GM19328 (cell line): ENCODE results near the gene PRG3.
A peak's percentile ranks its signal among the peaks of the same experiment; 100 is the strongest.
"Not testable (repeated sequence)": the region's sequence is repeated elsewhere in the genome, so short reads cannot be mapped to it uniquely, and the experiment has no call there.

Experiments used
- ATAC-seq: cut with Tn5 transposase; IDR thresholded peaks from one replicate; pipeline ENCODE4 v1.9.1; 2021; ENCODE audit warnings: mild to moderate bottlenecking, moderate library complexity; ENCODE audit not compliant: unreplicated experiment

Gene PRG3

DNA sequence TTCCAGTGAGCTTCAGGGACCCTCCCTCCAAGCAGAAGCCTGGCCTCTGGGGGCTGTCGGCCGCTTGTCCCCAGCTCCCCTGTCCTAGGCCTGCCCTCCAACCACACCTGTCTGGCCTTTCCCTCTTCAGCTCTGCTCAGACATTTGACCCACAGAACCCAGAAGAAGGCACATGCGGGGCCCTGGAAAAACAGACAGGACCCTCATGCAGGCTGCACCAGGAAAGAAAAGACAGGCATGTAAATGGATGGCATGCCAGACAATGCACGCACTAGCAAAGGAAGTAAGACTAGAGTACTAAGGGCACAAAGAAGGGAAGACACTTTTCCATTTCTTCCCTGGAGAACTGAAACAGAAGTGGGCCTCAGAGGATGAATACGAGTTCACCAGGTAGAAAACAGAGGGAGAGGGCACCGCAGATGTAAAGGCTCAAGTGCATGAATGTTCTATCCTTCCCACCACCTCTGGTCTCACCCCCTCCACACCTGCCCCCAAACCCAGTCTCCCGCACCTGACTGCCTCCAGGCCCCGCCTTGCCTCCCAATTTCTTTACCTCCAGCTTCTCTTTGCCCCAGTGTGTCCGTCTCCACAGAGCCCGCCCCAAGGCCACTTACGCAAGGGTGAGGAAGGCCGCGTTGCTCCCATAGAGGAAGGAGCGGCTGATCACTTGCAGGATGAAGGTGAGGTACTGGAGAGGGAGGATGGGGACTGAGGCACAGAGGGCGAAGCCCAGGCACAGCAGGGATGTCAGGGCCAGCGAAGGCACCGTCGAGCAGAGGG lies 28.6 kb upstream of the PRG3 start:
- no peak for ATAC-seq

DNA sequence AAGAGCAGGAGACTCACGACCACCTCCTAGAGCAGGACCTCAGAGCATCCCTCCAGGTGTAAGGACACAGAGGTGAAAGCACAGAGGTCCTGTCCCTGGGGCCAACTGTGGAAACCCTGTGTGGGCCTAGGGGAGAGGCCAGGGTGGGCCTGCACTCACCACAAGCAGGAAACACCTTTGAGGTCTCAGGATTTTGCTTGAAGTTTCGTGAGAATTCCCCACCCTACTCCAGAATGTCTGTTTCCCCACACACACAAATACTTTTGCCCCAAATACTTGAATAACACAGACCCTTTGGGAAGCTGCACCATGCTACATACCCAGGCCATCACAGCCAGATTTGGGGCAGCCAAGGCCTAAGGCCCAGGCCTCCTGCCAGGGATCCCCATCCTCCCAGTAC lies 27.8 kb upstream of the PRG3 start:
- ATAC-seq: no peak

DNA sequence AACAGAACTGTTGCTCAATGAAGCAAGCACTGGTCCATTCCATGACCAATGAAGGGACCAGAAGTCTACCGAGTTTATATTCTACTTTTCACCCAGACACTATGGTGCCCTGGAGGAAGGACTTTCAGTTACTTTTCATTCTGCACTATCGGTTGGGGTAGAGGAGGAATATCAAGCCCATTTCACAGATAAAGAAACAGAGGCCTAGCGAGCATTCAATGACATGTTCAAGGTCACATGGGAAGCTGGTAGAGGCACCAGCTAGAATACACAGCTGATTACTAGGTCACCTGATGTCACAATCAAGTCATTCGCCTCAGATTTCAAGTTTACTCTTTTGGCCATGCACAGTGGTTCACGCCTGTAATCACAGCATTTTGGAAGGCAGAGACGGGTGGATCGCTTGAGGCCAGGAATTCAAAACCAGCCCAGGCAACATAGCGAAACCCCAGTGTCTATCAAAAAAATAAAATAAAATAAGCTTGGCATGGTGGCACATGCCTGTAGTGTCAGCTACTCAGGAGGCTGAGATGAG lies 27.1 kb upstream of the PRG3 start:
- ATAC-seq: no peak

DNA sequence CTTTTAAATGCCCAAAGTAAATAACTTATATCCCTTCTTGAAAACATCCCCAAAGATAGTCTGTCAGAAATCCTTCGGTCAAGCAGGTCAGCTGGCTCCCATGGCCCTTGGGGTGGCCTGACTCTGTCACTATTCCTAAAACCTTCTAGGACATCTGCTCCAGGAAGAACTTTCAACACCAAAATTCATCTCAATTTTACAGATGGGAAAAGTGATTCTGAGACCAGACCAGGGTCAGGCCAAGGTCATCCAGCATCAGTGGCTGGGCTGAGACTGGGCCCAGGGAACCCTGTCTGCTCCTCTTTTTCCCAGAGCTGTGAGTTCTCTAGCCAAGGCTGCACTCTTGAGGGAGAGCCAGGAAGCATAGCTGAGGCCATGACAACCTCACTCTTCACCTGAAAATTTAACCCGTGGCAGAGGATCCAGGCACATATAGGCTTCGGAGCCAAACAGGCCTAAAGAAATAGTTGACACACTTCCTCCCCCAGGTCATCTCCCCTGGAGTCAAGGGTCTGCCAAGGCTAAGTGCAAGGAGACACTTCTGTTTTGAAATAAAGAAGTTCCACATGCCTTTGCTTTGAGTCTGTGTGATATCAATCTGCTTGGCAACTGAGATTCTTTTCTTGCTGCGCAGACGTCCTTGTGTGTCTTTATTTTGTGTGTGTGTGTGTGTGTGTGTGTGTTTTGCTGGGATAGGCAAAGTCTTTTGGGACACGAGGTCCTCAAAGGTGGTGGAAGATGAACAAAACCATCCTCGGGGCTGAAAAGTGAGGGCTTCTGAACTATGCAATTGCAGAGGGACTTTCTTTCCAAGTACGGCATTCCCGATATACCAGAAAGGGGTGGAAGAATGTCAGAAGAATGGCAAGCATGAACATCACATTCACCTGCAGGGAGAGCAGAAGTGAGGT lies 26.3 kb upstream of the PRG3 start:
- no peak for ATAC-seq

DNA sequence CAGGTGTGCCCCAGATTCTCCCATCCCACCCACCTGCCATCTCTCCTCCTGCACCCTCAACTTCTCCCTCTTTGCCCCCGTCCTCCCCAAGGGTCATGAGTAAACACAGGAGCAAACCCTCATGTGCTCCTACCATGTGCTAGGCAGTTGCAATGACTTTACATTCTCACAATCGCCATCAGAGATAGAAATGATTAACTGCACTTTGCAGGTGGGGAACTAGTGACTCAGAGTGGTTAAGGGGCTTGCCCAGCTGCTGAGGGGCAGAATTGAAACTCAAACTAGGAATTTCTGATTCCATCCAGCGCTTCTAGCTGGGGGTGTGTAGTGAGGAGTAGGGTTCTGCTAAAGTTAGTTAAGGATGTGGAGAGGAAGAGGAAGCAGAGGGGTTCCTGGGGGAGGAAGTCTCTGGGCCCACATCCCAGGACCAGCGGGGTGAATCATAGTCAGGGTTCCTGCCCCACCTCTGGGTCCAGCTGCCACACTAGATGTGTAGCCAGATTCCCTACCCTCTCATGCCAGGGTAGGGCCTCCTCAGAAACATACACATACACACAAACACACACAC lies 25.5 kb upstream of the PRG3 start:
- ATAC-seq: peak; percentile 49

DNA sequence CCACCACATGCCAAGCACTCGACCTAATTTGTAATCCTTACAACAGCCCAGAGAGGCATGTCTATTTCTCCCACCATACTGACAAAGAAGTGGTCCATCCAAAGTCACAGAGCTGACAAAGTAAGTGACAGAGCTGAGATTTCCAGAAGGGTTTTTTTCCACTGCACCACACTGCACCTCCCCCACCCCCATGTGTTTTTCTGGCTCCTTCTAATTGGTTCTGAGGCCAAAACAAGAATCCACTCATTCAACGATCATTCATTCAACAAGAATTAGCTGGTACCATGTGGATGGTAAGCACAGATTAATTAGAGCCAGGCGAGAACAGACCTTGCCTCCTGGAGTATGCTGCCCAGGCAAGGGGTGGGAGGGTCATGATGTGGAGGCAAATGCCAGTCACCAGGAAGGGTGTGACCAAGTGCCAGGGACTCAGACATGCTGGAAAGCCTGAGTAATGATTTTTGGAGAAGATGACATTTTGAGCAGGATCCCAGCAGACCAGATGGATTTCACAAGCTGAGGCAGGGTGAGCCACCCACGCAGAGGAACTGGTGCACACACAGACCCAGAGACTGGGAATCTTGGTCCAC lies 24.4 kb upstream of the PRG3 start:
- no peak for ATAC-seq

DNA sequence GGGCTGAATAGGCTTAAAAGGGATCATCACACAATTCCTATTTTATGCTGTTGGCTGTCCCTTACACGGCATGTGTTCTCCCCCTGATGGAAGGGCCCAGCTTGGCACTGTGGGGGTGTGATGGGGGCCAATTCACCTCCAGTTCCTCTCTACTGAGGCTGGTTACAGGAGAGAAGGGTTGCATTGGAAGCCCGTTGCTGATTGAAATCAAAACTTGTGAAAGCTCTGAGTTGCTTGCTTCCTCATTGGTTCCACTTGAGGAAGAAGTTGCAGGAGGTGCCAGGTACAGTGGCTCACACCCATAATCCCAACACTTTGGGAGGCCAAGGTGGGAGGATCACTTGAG lies 22.8 kb upstream of the PRG3 start:
- no peak for ATAC-seq

DNA sequence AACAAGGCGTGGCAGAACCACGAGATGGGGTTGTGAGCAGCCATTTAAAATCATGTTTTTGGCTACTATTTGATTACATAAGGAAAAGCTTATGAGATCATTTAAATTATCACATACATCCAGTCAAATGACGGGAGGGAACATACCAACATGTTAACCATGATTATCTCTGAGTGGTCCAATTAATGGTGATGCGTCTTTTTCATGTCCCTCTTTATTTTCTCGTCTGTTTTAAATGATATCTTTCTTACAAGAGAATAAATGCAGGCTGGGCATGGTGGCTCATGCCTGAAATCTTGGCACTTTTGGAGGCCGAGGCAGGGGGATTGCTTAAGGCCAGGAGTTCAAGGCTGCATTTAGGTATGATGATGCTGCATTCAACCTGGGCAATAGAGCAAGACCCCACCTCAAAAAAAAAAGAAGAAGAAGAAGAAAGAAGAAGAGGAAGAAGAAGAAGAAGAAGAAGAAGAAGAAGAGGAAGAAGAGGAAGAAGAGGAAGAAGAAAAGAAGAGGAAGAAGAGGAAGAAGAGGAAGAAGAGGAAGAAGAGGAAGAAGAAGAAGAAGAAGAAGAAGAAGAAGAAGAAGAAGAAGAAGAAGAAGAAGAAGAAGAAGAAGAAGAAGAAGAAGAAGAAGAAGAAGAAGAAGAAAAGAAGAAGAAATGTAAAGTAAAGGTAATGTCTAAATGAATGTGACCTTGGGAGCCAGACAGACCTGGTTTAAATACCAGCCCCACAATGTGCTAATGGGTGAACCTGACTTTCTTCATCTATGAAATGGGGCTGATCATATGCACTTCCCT lies 22.3 kb upstream of the PRG3 start:
- ATAC-seq: not testable (repeated sequence)

DNA sequence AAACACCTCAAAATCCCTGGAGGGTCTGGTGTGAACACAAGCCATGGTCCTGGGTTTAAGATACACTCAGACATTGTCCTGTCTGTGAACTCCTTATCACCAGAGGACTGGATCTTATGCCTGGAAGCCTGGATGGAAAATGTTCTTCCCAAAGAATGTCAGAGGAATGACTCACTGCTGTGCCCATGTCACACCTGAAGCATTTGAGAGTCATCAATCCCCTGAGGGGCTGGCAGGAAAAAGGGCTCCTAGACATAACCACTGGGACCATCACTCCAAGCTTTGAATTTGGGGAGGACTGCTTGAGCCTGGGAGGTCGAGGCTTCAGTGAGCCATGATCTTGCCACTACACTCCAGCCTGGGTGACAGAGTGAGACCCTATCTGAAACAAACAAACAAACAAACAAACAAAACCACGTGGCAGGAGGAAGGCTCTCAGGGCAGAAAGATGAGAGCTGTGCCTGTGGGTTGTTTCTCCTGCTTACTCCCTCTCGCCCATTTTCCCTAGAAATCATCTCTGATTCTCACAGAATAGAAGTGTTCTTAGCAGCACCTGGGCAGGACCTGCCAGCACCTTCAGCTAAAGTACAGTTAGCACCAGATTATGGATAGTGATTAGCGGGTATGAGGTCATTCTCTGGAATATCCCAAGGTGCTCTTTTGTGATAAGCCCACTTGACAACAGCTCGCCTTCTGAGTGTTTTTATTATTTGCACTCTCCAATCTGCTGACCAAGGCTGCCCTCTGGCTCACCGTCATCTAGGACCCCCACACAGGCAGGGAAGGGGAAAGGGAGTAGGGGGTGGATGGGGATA lies 21.4 kb upstream of the PRG3 start:
- ATAC-seq: no peak

DNA sequence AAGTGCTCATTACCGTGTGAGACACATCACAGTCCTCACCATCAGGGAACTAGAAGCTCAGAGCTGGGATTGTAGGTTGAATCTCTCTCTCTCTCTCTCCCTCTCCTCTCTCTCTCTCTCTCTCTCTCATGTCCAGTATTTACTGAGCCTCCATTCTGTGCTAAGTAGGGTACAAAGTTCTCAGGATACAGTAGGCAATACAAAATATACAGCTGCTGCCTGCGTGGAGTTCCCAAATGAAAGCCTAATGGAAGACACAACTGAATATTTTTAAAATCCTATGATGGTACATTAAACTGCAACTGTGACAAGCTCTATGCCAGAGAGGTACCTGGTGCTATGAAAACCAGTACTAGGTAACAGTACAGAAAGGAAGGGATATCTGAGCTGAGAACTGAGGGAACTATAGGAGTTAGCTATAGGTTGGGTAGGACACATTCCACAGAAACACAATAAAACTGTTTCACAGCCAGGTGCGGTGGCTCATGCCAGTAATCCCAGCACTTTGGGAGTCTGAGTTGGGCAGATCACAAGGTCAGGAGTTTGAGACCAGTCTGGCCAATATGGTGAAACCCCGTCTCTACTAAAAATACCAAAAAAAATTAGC lies 19.1 kb upstream of the PRG3 start:
- ATAC-seq: no peak

DNA sequence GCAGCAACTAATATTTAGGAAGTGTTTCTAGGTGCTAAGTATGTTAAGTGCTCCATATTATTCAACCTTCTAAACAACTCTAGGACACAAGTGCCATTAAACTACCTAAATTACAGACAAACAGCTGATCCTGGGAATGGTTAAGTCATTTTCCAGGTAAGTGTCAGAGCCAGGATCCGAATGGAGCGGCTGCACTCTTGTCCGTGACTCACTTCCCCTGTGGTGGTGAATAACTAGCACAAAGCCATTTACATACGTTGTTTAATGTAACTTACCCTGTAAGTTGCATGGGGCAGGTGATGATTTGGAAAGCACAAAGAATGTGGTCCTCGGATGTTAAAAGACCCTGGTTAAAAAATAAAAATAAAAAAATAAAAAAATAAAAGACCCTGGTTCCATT lies 18.3 kb upstream of the PRG3 start:
- no peak for ATAC-seq

DNA sequence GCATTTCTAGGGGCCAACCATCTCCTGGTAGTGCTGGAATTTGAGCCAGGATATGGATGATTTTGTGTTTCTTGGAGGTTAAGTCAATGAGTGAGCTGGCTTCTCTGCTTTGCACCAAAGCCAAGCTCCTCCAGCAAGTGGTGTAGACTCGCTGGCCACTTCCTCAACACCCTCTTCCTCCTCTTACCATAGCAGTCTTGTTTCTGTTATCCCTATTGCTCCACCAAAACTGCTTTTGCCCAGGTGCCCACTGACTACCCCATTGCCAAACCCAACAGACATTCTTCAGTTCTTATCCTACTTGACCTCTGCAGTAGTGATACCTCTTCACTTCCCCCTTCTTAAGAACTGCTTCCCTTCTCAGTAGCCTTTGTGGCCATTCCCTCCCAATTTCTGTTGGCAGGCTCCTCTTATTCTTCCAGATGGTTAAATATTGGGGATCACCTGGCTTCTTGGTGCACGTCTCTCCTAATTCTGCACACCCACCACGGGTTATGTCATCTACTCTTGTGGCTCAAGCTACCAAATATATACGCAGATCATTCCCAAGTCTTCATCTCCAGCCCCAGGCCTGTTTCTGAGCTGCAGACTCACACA lies 16.5 kb upstream of the PRG3 start:
- ATAC-seq: no peak

DNA sequence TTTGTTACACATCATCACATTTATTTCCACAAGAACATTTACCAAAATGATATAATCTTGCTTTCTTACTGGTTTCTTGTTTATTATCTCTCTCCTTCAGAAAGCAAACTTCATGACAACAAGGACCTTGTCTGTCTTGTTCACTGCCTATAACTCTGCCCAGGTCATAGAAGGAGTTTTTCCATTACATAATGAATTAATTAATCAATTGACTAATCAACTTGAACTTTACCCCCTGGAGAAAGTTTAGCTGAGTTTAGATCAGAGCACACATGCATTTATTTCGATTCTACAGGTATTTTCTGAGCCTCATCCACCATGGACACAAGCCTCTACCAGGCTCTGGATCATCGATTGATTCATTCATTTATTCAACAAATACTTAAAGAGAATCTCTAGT lies 15.8 kb upstream of the PRG3 start:
- ATAC-seq: no peak

DNA sequence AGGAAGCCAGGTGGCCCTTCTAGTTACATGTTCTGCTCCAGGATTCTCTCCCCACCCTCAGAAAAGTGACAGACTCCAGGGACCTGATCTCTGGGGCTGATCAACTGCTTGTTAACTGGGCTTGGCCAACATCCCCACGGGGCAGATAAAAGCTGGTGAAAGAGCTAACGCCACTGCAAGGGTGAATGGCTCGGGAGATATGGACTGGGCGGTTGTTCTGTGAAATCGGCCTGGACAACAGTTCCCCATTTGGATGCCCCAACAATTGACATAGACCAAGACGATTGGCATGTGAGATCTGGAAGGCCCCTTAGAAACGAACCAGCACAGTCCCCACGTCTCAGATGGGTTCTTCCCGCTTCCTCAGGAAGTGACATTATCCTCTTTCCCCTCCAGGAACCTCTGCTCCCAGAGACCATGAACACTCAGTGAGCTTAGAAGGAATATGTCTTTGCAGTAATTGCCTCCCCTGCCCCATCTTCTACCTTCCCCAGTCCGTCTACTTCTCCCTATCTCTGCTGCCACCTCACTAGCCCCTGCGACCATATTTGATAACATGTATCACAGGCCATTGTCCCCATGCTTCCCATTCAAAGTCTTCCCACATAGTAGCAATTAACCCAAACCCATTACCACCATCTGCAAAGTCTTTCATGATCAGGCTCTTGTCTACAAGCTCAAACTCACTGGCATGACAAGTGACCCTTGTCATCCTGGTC lies 15.1 kb upstream of the PRG3 start:
- no peak for ATAC-seq

DNA sequence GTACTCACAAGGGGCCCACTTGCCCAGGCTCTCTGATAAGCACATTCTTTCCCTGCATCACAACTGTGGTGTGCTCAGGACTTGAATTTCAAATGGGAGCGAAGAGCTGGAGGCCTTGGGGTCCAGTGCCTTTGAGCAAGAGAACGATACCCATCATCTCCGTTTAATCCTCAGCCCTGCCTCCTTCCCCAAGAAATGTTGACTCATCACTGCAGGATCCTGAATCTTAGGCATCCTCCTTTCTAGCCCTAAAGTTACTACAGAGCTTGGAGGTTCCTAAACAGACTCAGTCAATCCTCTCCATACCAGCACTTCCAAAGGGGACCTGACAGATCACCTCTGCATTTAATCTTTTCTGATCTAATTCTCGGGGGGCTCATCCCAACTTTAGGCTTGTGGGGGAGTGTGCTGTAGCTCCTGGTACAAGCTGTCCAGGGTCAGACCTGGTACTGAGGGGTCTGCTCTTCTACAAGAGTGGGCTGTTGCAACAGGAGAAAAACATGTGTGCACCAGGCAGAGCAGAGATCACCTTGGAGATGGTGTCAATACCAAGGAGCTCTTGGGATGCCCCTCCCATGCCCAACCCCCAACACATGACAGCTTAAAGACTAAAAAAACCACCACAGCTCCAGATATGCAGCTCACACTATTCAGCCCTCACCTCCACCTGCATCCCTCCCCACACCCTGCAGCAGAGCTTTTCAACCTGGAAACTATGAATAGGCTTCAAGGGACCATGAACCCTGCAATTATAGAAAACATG lies 13.4 kb upstream of the PRG3 start:
- ATAC-seq: no peak

DNA sequence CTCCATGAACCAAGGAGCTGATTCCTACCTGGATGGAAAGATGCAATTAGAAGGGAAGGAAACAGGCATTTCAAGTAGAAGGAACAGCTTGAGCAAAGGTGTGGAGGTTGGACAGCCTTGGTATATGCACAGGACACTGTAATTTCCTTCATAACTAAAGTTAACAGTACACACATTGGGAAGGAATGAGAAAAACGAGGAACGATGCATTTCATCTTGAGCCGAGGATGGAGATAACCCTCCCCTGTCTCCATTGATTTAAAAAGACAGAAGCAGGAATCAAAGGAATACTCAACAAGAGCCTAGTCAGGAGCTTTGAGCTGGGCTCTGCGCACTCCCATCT lies 11.8 kb upstream of the PRG3 start:
- no peak for ATAC-seq

DNA sequence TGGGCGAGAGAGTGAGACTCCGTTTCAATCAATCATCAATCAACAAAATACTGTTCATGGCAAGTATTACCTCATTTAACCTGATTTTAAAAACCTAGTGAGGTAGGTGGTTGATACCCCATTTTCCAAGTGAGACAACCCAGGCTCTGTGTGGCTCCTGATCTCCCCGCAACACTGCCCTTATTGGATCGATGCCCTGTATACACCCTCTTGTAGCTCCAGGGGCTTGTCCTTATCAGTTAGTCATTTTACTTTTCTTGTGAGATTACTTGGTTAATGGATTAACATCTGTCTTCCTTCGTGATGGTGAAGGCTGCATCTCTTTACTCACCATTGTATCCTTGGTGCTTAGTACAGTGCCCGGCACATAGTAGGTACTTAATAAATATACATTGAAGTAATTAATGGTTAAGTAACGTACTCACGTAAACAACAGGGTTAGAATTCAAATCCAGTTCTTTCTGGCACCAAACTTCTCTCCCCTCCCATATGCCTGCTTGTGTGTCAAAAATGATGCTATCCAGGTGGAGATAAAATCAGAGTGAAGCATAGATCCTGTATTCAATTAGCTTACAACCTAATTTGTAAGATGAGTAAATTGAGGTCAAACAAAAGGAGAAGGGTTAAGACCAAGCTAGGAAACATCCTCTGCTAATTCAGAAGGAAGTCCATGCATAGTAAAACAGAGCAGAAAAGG lies 11.3 kb upstream of the PRG3 start:
- ATAC-seq: no peak
